ENCODE measurements around the gene TBCC.

TBCC gene

GRCh38 chr6:42764911-42765648 lies 19.2 kb upstream of the TBCC start:
- Histone ChIP-seq H3K9me3 (ENCODE audit: control insufficient read depth, low read length) (no peaks in the 10 kb centered on the region), H3K4me1 (peaks cover 9% of the 10 kb centered on the region), H2AFZ (no peak overlapping the region), H3K4me2 (ENCODE audit: low read length) (no peak overlapping the region), H3K79me2 (peaks cover 5% of the 10 kb centered on the region), H3K9ac (no peak overlapping the region), H3K4me3 (ENCODE audit: low read depth, low read length) (no peak overlapping the region), H3K27ac (no peak overlapping the region), H3K27me3 (ENCODE audit: control insufficient read depth, insufficient read depth, low read length) (no peaks in the 10 kb centered on the region), H3K36me3 (ENCODE audit: control insufficient read depth, insufficient read depth, low read length) (no peaks in the 10 kb centered on the region)
- no peak for TF ChIP-seq CTCF (IDR thresholded peaks at IDR 0.05)

- TF ChIP-seq CTCF (IDR thresholded peaks at IDR 0.05) = no peak
- Histone ChIP-seq H3K27ac (no peak overlapping the region), H3K9me3 (ENCODE audit: control insufficient read depth, low read length) (no peaks in the 10 kb centered on the region)
Observed at GRCh38 chr6:42762950-42763349, 17.0 kb upstream of the TBCC start.

GRCh38 chr6:42762426-42762859 lies 16.5 kb upstream of the TBCC start:
- Histone ChIP-seq H3K27me3 (ENCODE audit: control insufficient read depth, insufficient read depth, low read length) (no peaks in the 10 kb centered on the region), H3K27ac (peak overlapping the region; percentile 13), H2AFZ (no peak overlapping the region), H3K4me1 (peaks cover 9% of the 10 kb centered on the region), H3K79me2 (peaks cover 5% of the 10 kb centered on the region), H3K4me2 (ENCODE audit: low read length) (no peak overlapping the region), H3K9ac (no peak overlapping the region), H3K9me3 (ENCODE audit: control insufficient read depth, low read length) (no peaks in the 10 kb centered on the region), H3K4me3 (ENCODE audit: low read depth, low read length) (no peak overlapping the region), H3K36me3 (ENCODE audit: control insufficient read depth, insufficient read depth, low read length) (no peaks in the 10 kb centered on the region)
- TF ChIP-seq CTCF (IDR thresholded peaks at IDR 0.05) = no peak

More at GRCh38 chr6:42762950-42763349, 17.0 kb upstream of the TBCC start:
- Histone ChIP-seq H3K9ac (no peak overlapping the region), H3K36me3 (ENCODE audit: control insufficient read depth, insufficient read depth, low read length) (no peaks in the 10 kb centered on the region), H2AFZ (no peak overlapping the region), H3K4me2 (ENCODE audit: low read length) (no peak overlapping the region), H3K27me3 (ENCODE audit: control insufficient read depth, insufficient read depth, low read length) (no peaks in the 10 kb centered on the region), H3K79me2 (peaks cover 5% of the 10 kb centered on the region), H3K4me1 (peaks cover 9% of the 10 kb centered on the region), H3K4me3 (ENCODE audit: low read depth, low read length) (no peak overlapping the region)

- no peaks in the 10 kb centered on the region for H3K36me3 ChIP-seq (ENCODE audit: control insufficient read depth, insufficient read depth, low read length)
- peak overlapping the region; percentile 13 for H3K27ac ChIP-seq
- no peaks in the 10 kb centered on the region for H3K9me3 ChIP-seq (ENCODE audit: control insufficient read depth, low read length)
- no peak overlapping the region for H2AFZ ChIP-seq
- no peaks in the 10 kb centered on the region for H3K27me3 ChIP-seq (ENCODE audit: control insufficient read depth, insufficient read depth, low read length)
- no peak overlapping the region for H3K4me2 ChIP-seq (ENCODE audit: low read length)
- peaks cover 5% of the 10 kb centered on the region for H3K79me2 ChIP-seq
- no peak overlapping the region for H3K9ac ChIP-seq
- TF ChIP-seq CTCF (IDR thresholded peaks at IDR 0.05) = no peak
- peaks cover 9% of the 10 kb centered on the region for H3K4me1 ChIP-seq
- no peak overlapping the region for H3K4me3 ChIP-seq (ENCODE audit: low read depth, low read length)
Observed at GRCh38 chr6:42761287-42762067, 15.6 kb upstream of the TBCC start.

Data from parathyroid adenoma (tissue), 2 donors.